ENCODE data around the gene TOP3B.

- TF ChIP-seq CTCF (IDR thresholded peaks at IDR 0.05; ENCODE audit: low read depth, low read length, missing input control) (no peak), YY1 (IDR thresholded peaks at IDR 0.05) (no peak), ATF3 (IDR thresholded peaks at IDR 0.05) (no peak), TAF1 (conservative IDR thresholded peaks at IDR 0.05) (no peak), GABPA (IDR thresholded peaks at IDR 0.05 in 1 of 2, conservative IDR thresholded peaks at IDR 0.05 in 1 of 2) (no peak), REST (IDR thresholded peaks at IDR 0.05) (no peak), SP1 (IDR thresholded peaks at IDR 0.05) (no peak), MAX (IDR thresholded peaks at IDR 0.05) (no peak)
Observed at GRCh38 chr22:21917181-21917958, 65.2 kb downstream of the TOP3B start.

Measured in liver (tissue), 3 donors.